GM21717 (cell line): ENCODE data around the gene CMTM8.

Experiments used
- ATAC-seq: cut with Tn5 transposase; IDR thresholded peaks from one replicate; pipeline ENCODE4 v1.9.1; 2021; ENCODE audit warnings: mild to moderate bottlenecking, moderate library complexity; ENCODE audit not compliant: unreplicated experiment

Gene CMTM8

GRCh38 chr3:32276279-32276841, 37.9 kb downstream of the CMTM8 start:
- ATAC-seq, result no peak

GRCh38 chr3:32278714-32279113, 40.2 kb downstream of the CMTM8 start:
- ATAC-seq, result no peak

DNA sequence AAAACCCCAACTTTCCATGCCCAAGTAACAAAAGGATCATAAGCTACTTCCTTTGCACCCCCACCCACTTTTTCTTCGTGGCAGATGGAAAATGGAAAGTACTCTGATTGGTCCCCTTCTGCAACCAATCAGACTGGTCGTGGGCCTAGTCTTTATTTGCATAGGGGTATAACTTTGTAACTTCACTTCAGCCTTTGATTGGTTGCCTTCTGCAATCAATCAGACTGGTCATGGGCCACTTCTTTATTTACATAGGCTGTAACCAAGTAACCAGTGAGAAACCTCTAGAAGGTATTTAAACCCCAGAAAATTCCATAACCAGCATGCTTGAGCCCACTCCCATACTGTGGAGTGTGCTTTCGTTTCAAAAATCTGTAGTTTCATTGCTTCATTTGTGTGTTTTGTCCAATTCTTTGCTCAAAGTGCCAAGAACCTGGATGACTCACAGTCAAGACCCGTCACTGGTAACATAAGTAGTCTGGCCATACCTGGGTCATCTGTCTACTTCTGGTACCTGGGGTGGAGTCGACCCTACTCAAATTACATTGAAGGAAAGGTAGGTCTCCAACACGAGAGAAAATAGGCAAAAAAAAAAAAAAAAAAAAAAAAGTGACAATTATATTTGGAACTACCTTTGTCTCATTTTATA, 41.9 kb downstream of the CMTM8 start:
- no peak for ATAC-seq

DNA sequence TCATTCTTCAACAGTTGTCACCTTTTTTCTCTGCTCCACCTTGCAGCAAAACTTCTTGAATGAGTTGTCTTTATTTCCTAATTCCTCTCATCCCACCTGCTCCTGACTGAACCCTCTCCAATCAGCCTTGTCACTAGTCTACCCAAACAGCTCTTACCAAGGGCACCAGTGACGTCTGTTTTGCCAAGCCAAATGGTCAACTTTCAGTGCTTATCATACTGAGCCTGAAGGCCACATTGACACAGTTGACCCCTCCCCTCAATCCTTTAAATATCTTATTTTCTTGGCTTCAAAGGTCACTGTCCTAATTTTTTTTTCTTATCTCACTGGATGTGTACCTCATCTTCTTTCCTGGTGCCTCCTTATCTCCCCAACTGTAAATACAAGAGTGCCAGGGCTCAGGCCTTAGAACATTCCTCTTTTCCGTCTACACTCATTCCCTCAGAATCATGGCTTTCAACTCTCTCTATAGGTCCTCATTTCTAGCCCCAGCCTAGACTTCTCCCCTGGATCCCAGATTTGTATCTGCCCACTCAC, 43.2 kb downstream of the CMTM8 start:
- ATAC-seq, result no peak

GRCh38 chr3:32282578-32283154, 44.2 kb downstream of the CMTM8 start:
- no peak for ATAC-seq

- no peak for ATAC-seq
These were observed 44.8 kb downstream of the CMTM8 start for GRCh38 chr3:32283304-32283703.

GRCh38 chr3:32284443-32285212, 46.1 kb downstream of the CMTM8 start:
- no peak for ATAC-seq

GRCh38 chr3:32285891-32286290, 47.4 kb downstream of the CMTM8 start:
- ATAC-seq, result no peak

- ATAC-seq, result no peak
These were observed 50.3 kb downstream of the CMTM8 start for GRCh38 chr3:32288819-32289218.

DNA sequence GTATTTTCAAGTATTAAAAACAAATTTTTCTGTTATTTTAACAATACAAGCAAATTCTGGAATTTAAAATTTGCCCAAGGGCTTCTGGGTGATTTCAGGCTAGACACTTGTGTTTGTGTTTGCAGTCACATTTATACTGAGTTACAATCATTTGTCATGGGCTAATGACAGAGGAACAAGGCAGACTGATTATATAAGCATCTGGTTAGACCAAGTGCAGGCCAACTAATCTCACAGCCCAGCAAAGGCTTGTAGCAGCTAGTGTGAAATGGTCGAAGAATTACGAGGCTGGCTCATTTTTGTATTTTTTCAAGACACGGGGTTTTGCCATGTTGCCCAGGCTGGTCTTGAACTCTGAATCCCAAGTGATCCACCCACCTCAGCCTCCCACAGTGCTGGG, 52.1 kb downstream of the CMTM8 start:
- no peak for ATAC-seq

GRCh38 chr3:32292085-32292796, 53.8 kb downstream of the CMTM8 start:
- no peak for ATAC-seq

DNA sequence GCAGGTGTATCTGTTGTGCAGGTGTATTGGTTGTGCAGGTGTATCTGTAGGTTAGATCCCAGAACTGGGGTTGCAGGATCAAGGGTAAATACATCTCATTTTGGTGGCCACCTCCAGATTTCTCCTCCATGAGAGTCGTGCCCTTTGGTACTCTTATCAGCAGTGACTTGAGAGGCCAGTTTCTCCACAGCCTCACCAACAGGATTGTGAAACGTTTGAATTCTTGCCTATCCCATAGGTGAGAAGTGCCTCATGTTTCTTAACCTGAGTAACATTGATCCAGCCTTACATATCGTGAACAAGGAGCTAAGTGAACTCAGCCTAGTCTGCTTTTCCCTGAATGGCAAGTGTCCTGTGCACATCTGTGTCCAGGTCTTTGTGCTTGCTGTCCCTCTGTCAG, 55.4 kb downstream of the CMTM8 start:
- no peak for ATAC-seq

GRCh38 chr3:32296251-32297204, 58.0 kb downstream of the CMTM8 start:
- peak; percentile 84 for ATAC-seq

- ATAC-seq, result no peak
These were observed 58.9 kb downstream of the CMTM8 start for GRCh38 chr3:32297366-32297765.

- ATAC-seq, result no peak
These were observed 62.9 kb downstream of the CMTM8 start for GRCh38 chr3:32301426-32301825.

DNA sequence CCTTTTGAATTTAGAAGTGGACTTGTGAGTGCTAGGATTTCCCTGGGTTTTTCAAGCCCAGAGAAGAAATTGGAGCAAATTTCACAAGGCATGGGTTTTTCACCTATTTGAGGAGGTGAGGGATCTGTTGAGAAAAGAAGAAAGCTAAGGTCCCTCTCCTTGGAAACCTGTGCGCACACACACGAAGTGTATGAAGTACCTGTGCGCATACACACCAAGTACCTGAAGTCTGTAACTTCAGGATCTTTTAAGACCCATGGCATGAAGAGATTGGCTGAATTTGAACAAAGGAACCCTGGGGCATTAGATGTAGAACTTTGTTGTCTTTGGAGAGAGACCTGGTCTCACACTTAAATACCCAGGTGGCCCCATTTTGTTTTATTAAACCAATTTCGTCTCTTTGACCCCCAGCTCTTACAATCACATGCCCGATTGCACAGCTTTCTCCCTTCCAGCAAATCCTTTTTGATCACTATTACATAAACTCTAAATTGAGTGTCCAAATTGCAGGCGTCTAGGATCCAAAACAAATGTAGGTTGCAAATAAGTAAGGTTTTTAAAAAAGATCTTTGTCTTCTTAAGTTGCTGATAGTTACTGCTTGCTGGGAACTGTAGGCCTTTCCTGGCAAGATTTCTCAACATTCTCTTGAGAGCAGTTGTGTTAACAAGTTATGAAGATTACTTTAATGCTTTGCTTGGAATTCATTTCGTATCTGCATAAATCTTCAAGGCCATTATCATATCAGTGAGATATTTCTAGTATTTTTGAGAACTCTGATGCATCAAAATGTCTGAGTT, 64.3 kb downstream of the CMTM8 start:
- no peak for ATAC-seq

DNA sequence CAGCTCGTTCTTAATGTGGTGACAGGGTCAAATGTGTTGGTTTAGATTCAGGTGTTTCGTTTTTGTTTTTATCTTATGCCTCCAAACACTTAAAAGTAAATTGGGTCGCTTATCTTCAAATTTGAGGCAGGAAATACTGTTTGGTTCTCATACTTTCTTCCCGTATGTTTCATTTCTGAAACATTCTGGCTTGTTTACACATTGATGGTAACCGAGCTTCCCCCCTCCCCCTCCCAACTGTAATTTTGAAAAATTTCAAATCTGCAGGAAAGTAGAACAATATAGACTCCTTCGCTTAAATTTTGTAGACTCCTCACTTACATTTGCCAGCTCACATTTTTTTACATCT, 64.9 kb downstream of the CMTM8 start:
- no peak for ATAC-seq

GRCh38 chr3:32303977-32304881, 65.7 kb downstream of the CMTM8 start:
- no peak for ATAC-seq
